ENCODE results near the gene OGFOD3.

OGFOD3 gene

DNA sequence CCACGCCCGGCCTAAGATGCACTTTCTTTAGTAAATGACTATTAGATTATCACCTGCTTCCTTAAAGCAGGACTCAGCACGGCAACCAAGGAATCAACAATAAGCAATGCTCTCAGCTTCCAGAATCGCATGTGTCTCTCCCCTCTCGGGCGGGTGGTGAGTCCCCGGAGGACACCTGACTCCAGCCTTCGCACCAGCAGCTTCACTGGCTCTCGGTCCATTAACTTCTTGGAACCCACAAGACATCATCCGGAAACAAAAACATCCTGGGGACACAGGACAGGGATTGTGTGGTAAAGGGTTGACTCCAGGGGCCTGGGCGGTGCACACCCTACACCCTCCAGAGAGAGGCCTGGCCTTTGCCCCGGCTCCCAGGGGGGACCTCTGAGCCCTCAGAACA is 24.1 kb downstream of the OGFOD3 start:
- in situ Hi-C loops (cut with HindIII; ENCODE audit: low sequenced_read_pairs): no loop called here
- TF ChIP-seq, protein P1, sequence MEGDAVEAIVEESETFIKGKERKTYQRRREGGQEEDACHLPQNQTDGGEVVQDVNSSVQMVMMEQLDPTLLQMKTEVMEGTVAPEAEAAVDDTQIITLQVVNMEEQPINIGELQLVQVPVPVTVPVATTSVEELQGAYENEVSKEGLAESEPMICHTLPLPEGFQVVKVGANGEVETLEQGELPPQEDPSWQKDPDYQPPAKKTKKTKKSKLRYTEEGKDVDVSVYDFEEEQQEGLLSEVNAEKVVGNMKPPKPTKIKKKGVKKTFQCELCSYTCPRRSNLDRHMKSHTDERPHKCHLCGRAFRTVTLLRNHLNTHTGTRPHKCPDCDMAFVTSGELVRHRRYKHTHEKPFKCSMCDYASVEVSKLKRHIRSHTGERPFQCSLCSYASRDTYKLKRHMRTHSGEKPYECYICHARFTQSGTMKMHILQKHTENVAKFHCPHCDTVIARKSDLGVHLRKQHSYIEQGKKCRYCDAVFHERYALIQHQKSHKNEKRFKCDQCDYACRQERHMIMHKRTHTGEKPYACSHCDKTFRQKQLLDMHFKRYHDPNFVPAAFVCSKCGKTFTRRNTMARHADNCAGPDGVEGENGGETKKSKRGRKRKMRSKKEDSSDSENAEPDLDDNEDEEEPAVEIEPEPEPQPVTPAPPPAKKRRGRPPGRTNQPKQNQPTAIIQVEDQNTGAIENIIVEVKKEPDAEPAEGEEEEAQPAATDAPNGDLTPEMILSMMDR (IDR thresholded peaks at IDR 0.05; ENCODE audit: low read depth, low read length, missing control alignments): no peak
- H3K4me3 ChIP-seq (ENCODE audit: low read depth, low read length): no peak overlapping the region
- DNase-seq (ENCODE audit: low read depth): no peak

GRCh38 chr17:82392941-82393340 is 25.4 kb downstream of the OGFOD3 start:
- DNase-seq (ENCODE audit: low read depth): no peak
- in situ Hi-C loops (cut with HindIII; ENCODE audit: low sequenced_read_pairs): no loop called here
- no peak overlapping the region for H3K4me3 ChIP-seq (ENCODE audit: low read depth, low read length)
- TF ChIP-seq, protein P1 (IDR thresholded peaks at IDR 0.05; ENCODE audit: low read depth, low read length, missing control alignments): no peak

DNA sequence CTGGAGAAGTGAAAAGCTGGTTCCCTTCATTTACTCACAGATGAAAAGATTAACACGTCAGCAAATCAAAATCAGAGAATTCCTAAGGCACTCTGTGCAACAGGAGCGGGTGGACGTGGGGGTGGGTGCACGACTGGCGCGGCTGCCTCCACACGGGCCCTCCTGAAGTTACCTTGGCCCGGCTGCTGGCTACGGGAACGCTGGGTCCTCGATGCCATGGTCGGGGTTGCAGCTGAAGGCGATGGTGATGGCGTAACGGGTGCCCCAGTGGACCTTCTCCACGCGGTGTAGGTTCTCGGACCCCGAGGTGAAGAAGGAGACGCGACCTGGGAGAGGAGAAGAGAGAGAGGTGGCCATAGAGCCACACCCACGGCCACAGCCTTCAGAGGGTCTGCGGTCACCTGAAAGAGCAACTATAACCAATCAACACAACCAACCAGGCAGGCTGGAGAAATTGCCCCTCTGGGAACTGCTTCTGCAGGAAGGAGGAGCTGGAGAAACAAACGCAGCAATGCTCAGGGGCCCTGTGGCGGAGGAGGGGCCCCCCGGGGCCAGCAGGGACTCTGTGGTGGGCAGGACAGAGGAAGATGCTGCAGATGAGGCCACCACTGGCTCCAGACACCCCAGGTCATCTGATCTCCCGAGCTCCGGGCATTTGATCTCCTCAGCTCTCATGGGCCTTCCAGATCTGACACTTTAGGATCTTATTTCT is 26.0 kb downstream of the OGFOD3 start:
- DNase-seq (ENCODE audit: low read depth): no peak
- in situ Hi-C loops (cut with HindIII; ENCODE audit: low sequenced_read_pairs): no loop called here
- H3K4me3 ChIP-seq (ENCODE audit: low read depth, low read length): no peak overlapping the region
- TF ChIP-seq, protein P1 (IDR thresholded peaks at IDR 0.05; ENCODE audit: low read depth, low read length, missing control alignments): no peak

DNA sequence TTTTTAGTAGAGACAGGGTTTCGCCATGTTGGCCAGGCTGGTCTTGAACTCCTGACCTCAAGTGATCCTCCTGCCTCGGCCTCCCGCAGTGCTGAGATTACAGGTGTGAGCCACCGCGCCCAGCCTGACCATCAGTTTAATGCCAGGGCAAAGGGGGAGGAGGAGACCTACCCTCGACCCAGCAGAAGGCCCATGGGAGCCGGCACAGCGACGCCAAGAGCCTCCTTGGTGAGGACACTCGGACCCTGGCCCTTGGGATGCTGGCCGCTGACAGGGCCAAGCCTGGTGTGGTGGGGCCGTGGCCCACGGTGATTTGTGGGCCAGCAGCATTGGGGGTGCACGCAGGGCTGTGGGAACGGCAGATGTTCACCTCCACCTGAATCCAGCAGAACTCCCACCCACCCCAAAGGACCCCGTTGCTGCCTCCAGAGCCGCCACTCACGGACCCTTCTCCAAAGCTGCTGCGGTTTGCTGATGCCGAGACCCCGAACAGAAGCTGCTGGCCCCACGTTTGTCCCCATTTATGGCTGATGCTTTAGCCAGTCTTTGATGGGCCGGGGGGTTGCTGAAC is 26.8 kb downstream of the OGFOD3 start:
- no peak overlapping the region for H3K4me3 ChIP-seq (ENCODE audit: low read depth, low read length)
- TF ChIP-seq, protein P1 (IDR thresholded peaks at IDR 0.05; ENCODE audit: low read depth, low read length, missing control alignments): no peak
- in situ Hi-C loops (cut with HindIII; ENCODE audit: low sequenced_read_pairs): no loop called here
- no peak for DNase-seq (ENCODE audit: low read depth)

DNA sequence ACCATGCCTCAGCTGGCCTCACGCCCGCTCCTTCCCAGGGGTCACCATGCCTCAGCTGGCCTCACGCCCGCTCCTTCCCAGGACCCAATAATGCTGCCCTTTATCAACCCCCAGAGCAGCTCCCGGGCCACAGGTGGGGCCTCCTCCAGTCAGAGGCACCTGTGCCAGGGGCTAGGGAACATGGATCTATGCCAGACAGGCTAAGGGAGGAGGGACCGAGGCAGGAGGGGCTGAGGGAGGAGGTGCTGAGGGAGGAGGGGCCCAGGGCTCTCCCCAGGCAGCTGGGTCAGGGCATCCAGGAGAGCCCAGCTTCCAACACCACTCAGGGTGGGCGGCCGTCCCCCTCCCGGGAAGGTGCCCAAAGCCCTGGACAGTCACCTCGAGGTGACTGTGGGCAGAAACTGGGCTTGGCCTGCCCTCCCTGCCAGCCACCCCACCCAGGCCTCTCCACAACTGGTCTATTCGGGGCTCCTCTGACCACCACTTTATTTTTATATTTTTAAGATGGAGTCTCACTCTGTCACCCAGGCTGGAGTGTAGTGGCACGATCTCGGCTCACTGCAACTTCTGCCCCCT is 27.4 kb downstream of the OGFOD3 start:
- TF ChIP-seq, protein P1 (IDR thresholded peaks at IDR 0.05; ENCODE audit: low read depth, low read length, missing control alignments): no peak
- H3K4me3 ChIP-seq (ENCODE audit: low read depth, low read length): no peak overlapping the region
- DNase-seq (ENCODE audit: low read depth): no peak
- in situ Hi-C loops (cut with HindIII; ENCODE audit: low sequenced_read_pairs): no loop called here

- in situ Hi-C loops (cut with HindIII; ENCODE audit: low sequenced_read_pairs): no loop called here
Measured at GRCh38 chr17:82390015-82390859, 28.1 kb downstream of the OGFOD3 start.

More at GRCh38 chr17:82390015-82390859, 28.1 kb downstream of the OGFOD3 start:
- TF ChIP-seq, protein P1 (IDR thresholded peaks at IDR 0.05; ENCODE audit: low read depth, low read length, missing control alignments): no peak
- H3K4me3 ChIP-seq (ENCODE audit: low read depth, low read length): no peak overlapping the region
- no peak for DNase-seq (ENCODE audit: low read depth)
